ENCODE results near the gene FGD6.

DNA sequence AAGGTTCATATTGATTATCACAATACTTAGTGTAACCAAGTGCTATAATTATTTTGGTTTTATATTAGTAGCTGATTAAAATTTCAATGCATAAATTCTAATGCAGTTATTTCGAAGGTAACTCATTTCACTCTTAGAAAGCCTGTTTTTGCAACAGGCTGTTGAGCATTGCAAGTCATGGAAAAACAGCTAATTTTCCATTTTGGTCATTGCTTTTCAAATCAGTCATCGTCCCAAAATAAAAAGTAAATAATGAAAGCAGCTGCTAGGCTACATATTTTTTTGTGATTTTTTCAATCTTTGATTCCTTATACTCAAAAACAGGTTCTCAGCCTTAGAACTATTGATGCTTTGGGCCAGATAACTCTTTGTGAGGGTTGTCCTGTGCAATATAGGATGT lies 23.3 kb upstream of the FGD6 start:
- TF ChIP-seq, protein P1, sequence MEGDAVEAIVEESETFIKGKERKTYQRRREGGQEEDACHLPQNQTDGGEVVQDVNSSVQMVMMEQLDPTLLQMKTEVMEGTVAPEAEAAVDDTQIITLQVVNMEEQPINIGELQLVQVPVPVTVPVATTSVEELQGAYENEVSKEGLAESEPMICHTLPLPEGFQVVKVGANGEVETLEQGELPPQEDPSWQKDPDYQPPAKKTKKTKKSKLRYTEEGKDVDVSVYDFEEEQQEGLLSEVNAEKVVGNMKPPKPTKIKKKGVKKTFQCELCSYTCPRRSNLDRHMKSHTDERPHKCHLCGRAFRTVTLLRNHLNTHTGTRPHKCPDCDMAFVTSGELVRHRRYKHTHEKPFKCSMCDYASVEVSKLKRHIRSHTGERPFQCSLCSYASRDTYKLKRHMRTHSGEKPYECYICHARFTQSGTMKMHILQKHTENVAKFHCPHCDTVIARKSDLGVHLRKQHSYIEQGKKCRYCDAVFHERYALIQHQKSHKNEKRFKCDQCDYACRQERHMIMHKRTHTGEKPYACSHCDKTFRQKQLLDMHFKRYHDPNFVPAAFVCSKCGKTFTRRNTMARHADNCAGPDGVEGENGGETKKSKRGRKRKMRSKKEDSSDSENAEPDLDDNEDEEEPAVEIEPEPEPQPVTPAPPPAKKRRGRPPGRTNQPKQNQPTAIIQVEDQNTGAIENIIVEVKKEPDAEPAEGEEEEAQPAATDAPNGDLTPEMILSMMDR (IDR thresholded peaks at IDR 0.05): no peak
- TF ChIP-seq POLR2AphosphoS5 (IDR thresholded peaks at IDR 0.05; ENCODE audit: low read depth, low read length) (no peak), SIN3A (IDR thresholded peaks at IDR 0.05; ENCODE audit: borderline replicate concordance, insufficient read depth, low read depth, low read length) (no peak), TCF7L2 (IDR thresholded peaks at IDR 0.05; ENCODE audit: low read depth, low read length) (no peak)

All from Panc1 (cell line).